HG02870 (cell line): ENCODE data around the gene TAS2R4.
"Not testable (repeated sequence)": the region's sequence is repeated elsewhere in the genome, so short reads cannot be mapped to it uniquely, and the experiment has no call there.

Source experiments
- ATAC-seq: cut with Tn5 transposase; IDR thresholded peaks from one replicate; pipeline ENCODE4 v1.9.1; 2021; ENCODE audit warnings: mild to moderate bottlenecking, moderate library complexity; ENCODE audit not compliant: unreplicated experiment

The TAS2R4 gene

GRCh38 chr7:141822432-141822831 is 46.0 kb downstream of the TAS2R4 start:
- not testable (repeated sequence) for ATAC-seq
